PC-3 (cell line): ENCODE measurements around the gene FBXL19. TPM values are rescaled to one million over a fixed set of nuclear protein-coding genes. Genes with fewer than 3 reads are reported as not detected.

ENCODE experiments used
- ATAC-seq: fragments of 200-7000 bp; cut with Tn5 transposase; 2 replicates; pipeline ENCODE4 v1.9.1; 2020; ENCODE audit warnings: mild to moderate bottlenecking, moderate library complexity
- BruUV-seq: library from RNA; stranded (reverse); fragments of 400-500 nt; replicated peaks from 2 replicates; lab custom pipeline; 2021; lab: Mats Ljungman, UMichigan
- CTCF ChIA-PET: fragments of 300-600 bp; sonication (Branson Sonifier 250); formaldehyde crosslinking; loops from one replicate; lab custom pipeline; 2022; ENCODE audit warnings: antibody characterized with exemption; lab: Charles Lee
- POLR2A ChIA-PET: fragments of 300-600 bp; sonication (Branson Sonifier 250); formaldehyde crosslinking; loops from one replicate; lab custom pipeline; 2022; ENCODE audit warnings: antibody characterized with exemption; ENCODE audit not compliant: unreplicated experiment; lab: Charles Lee
- DNase-seq: peaks from one replicate; pipeline ENCODE4 v3.0.0-alpha.2; 2015
- H2AFZ ChIP-seq: fragments of 300-600 bp; sonication (generic); 2 replicates; pipeline ENCODE4 v1.6.0; 2016; ENCODE audit warnings: antibody characterized with exemption, low read length
- H3F3A ChIP-seq: fragments of 300-600 bp; sonication (generic); one replicate; pipeline ENCODE4 v1.6.0; 2017; ENCODE audit warnings: antibody characterized with exemption, low read length, control low read depth, mild to moderate bottlenecking; ENCODE audit not compliant: unreplicated experiment
- H3K27ac ChIP-seq: fragments of 300-600 bp; sonication (generic); 2 replicates; pipeline ENCODE4 v1.5.1; 2016; ENCODE audit warnings: mild to moderate bottlenecking, low read length
- H3K27me3 ChIP-seq: fragments of 300-600 bp; sonication (generic); 2 replicates; pipeline ENCODE4 v1.6.1; 2016; ENCODE audit warnings: low read length, mixed read lengths
- H3K36me3 ChIP-seq: fragments of 300-600 bp; sonication (generic); 2 replicates; pipeline ENCODE4 v1.6.1; 2016; ENCODE audit warnings: low read depth, mixed run types, low read length, mixed read lengths
- H3K4me1 ChIP-seq: fragments of 300-600 bp; sonication (generic); 2 replicates; pipeline ENCODE4 v1.5.1; 2016; ENCODE audit warnings: low read length; ENCODE audit not compliant: insufficient read depth
- H3K4me2 ChIP-seq: fragments of 300-600 bp; sonication (generic); 2 replicates; pipeline ENCODE4 v1.6.0; 2016; ENCODE audit warnings: low read length
- H3K4me3 ChIP-seq: fragments of 300-600 bp; sonication (generic); 2 replicates; pipeline ENCODE4 v1.5.1; 2016; ENCODE audit warnings: mild to moderate bottlenecking, low read length, mixed read lengths
- H3K79me2 ChIP-seq: fragments of 300-600 bp; sonication (generic); 2 replicates; pipeline ENCODE4 v1.6.1; 2017; ENCODE audit warnings: low read length, mixed read lengths
- H3K9ac ChIP-seq: fragments of 300-600 bp; sonication (generic); 2 replicates; pipeline ENCODE4 v1.6.0; 2016; ENCODE audit warnings: mild to moderate bottlenecking, low read length
- H3K9me2 ChIP-seq: fragments of 300-600 bp; sonication (generic); replicated peaks from 2 replicates; pipeline ENCODE4 v1.6.1; 2016; ENCODE audit warnings: mixed run types, low read length, mixed read lengths
- H3K9me3 ChIP-seq: fragments of 300-600 bp; sonication (generic); 2 replicates; pipeline ENCODE4 v1.6.1; 2016; ENCODE audit warnings: low read length, mixed read lengths
- H4K20me1 ChIP-seq: fragments of 300-600 bp; sonication (generic); 2 replicates; pipeline ENCODE4 v1.6.1; 2016; ENCODE audit warnings: low read length, mixed read lengths
- CTCF ChIP-seq: fragments of 300-600 bp; sonication (generic); conservative IDR thresholded peaks from 2 replicates; pipeline ENCODE4 v1.5.1; 2017; ENCODE audit warnings: antibody characterized with exemption, low read depth, mild to moderate bottlenecking, low read length
- EZH2 ChIP-seq: fragments of 300-600 bp; sonication (generic); IDR thresholded peaks from one replicate; pipeline ENCODE4 v1.6.1; 2017; ENCODE audit warnings: antibody characterized with exemption, mild to moderate bottlenecking, low read length; ENCODE audit not compliant: unreplicated experiment
- EZH2phosphoT487 ChIP-seq: fragments of 300-600 bp; sonication (generic); IDR thresholded peaks from 2 replicates; pipeline ENCODE4 v1.6.1; 2018; ENCODE audit warnings: mild to moderate bottlenecking, antibody characterized with exemption, low read length, borderline replicate concordance
- intact Hi-C: fragments of 100-400 bp; cut with micrococcal nuclease; formaldehyde crosslinking; loops from 2 replicates; pipeline ENCODE4 v1.9.0; 2023
- total RNA-seq: library from RNA; depleted of rRNA; stranded (reverse); fragments of >200 nt; gene quantifications from 2 replicates; pipeline ENCODE4 v1.2.3, GENCODE V29; 2014

Gene FBXL19
- total RNA-seq, 1 experiment from 2014 or later: 36.2 TPM

- Histone ChIP-seq H3F3A (no peaks in the 10 kb centered on the region), H3K79me2 (no peaks in the 10 kb centered on the region), H3K27ac (no peak overlapping the region), H3K27me3 (no peaks in the 10 kb centered on the region), H3K4me2 (no peak overlapping the region), H3K9me3 (no peaks in the 10 kb centered on the region), H3K9ac (no peak overlapping the region), H3K4me1 (peaks cover 8% of the 10 kb centered on the region), H3K9me2 (no peaks in the 10 kb centered on the region), H3K4me3 (no peak overlapping the region), H4K20me1 (no peaks in the 10 kb centered on the region), H3K36me3 (no peaks in the 10 kb centered on the region; the same call in 1 of the 2 replicates), H2AFZ (no peak overlapping the region)
- DNase-seq (no peak), ATAC-seq (no peak)
- CTCF ChIA-PET: no interaction called here
- intact Hi-C loops: no loop called here
- no TSS peak for BruUV-seq
- TF ChIP-seq EZH2 (no peak), CTCF (no peak), EZH2phosphoT487 (no peak)
- POLR2A ChIA-PET: no interaction called here
These were observed 27.8 kb downstream of the FBXL19 start for GRCh38 chr16:30951193-30951592.

GRCh38 chr16:30951750-30952149 lies 28.4 kb downstream of the FBXL19 start:
- no peak for ATAC-seq
- Histone ChIP-seq H3K79me2 (no peaks in the 10 kb centered on the region), H3K4me1 (peaks cover 8% of the 10 kb centered on the region), H3K9ac (no peak overlapping the region), H4K20me1 (no peaks in the 10 kb centered on the region), H3K27me3 (no peaks in the 10 kb centered on the region), H3K27ac (no peak overlapping the region), H3K4me2 (no peak overlapping the region), H3K9me2 (no peaks in the 10 kb centered on the region), H3F3A (no peaks in the 10 kb centered on the region), H3K9me3 (no peaks in the 10 kb centered on the region), H3K4me3 (no peak overlapping the region), H3K36me3 (no peaks in the 10 kb centered on the region; the same call in 1 of the 2 replicates), H2AFZ (no peak overlapping the region)
- intact Hi-C loops: no loop called here
- no peak for DNase-seq
- BruUV-seq: no TSS peak
- TF ChIP-seq EZH2phosphoT487: no peak
- TF ChIP-seq EZH2: no peak
- no peak for TF ChIP-seq CTCF
- POLR2A ChIA-PET: no interaction called here
- CTCF ChIA-PET: no interaction called here

GRCh38 chr16:30953111-30953510 lies 29.7 kb downstream of the FBXL19 start:
- BruUV-seq: no TSS peak
- POLR2A ChIA-PET: no interaction called here
- peaks cover 8% of the 10 kb centered on the region for H3K4me1 ChIP-seq
- H3K27ac ChIP-seq: no peak overlapping the region
- H3K9ac ChIP-seq: no peak overlapping the region
- ATAC-seq (no peak), DNase-seq (no peak)
- H3K9me2 ChIP-seq: no peaks in the 10 kb centered on the region
- CTCF ChIA-PET: no interaction called here
- H3K4me2 ChIP-seq: no peak overlapping the region
- H3K36me3 ChIP-seq: no peaks in the 10 kb centered on the region; the same call in 1 of the 2 replicates
- no peaks in the 10 kb centered on the region for H3K79me2 ChIP-seq
- no peak for TF ChIP-seq EZH2
- no peak for TF ChIP-seq EZH2phosphoT487
- TF ChIP-seq CTCF: no peak
- intact Hi-C loops: no loop called here
- no peaks in the 10 kb centered on the region for H3F3A ChIP-seq
- H4K20me1 ChIP-seq: no peaks in the 10 kb centered on the region
- no peaks in the 10 kb centered on the region for H3K9me3 ChIP-seq
- no peak overlapping the region for H2AFZ ChIP-seq
- no peak overlapping the region for H3K4me3 ChIP-seq
- no peaks in the 10 kb centered on the region for H3K27me3 ChIP-seq
